Measurements from ENCODE around the gene AGXT.

DNA sequence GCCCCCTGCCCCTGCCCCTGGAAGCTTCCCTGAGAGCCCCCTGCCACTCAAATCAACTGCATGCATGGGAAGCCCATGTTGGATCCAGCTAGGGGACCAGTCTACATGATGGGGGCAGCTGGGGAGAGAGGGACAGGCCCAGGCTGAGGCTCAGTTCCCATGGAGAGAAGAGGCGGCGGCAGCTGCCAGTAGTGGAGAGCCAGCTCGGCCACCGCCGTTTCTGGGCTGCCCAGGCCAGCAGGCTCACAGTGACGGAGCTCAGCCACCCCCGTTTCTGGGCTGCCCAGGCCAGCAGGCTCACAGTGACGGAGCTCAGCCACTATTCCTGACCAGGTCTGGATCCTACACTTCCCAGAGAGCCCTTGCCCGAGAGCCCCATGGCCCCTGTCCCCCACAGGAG lies 23.7 kb downstream of the AGXT start:
- TF ChIP-seq, protein P1, sequence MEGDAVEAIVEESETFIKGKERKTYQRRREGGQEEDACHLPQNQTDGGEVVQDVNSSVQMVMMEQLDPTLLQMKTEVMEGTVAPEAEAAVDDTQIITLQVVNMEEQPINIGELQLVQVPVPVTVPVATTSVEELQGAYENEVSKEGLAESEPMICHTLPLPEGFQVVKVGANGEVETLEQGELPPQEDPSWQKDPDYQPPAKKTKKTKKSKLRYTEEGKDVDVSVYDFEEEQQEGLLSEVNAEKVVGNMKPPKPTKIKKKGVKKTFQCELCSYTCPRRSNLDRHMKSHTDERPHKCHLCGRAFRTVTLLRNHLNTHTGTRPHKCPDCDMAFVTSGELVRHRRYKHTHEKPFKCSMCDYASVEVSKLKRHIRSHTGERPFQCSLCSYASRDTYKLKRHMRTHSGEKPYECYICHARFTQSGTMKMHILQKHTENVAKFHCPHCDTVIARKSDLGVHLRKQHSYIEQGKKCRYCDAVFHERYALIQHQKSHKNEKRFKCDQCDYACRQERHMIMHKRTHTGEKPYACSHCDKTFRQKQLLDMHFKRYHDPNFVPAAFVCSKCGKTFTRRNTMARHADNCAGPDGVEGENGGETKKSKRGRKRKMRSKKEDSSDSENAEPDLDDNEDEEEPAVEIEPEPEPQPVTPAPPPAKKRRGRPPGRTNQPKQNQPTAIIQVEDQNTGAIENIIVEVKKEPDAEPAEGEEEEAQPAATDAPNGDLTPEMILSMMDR (IDR thresholded peaks at IDR 0.05) = no peak
- no peak for TF ChIP-seq POLR2A (IDR thresholded peaks at IDR 0.05)

All from right lobe of liver (tissue), 4 donors.